H1 (cell line): ENCODE measurements around the gene TDO2. TPM values are rescaled to one million over a fixed set of nuclear protein-coding genes. Genes with fewer than 3 reads are reported as not detected.

Source experiments
- CBX5 ChIP-seq: fragments of 300-800, 300-1000 bp; sonication (generic); IDR thresholded peaks from 2 replicates; pipeline ENCODE4 v1.7.1; 2016; ENCODE audit warnings: antibody characterized with exemption, low read length, low read depth
- CHD1 ChIP-seq: IDR thresholded peaks from 2 replicates; pipeline ENCODE4 v1.6.1; 2012; ENCODE audit warnings: low read depth, low read length, improper control_type of control experiment
- CREB1 ChIP-seq: IDR thresholded peaks from 2 replicates; pipeline ENCODE4 v1.6.1; 2012; ENCODE audit warnings: inconsistent platforms
- KDM5A ChIP-seq: fragments of 200-600 bp; IDR thresholded peaks from 2 replicates; pipeline ENCODE4 v1.7.1; 2012; ENCODE audit warnings: mild to moderate bottlenecking, low read length, inconsistent platforms, mixed read lengths
- RAD21 ChIP-seq, 2 experiments: IDR thresholded peaks in 1 of 2; conservative IDR thresholded peaks in 1 of 2; 2 replicates each; pipeline ENCODE4 v1.6.1; 2011; ENCODE audit warnings: low read depth in 2 of 2, low read length in 2 of 2, improper control_type of control experiment in 1 of 2, inconsistent platforms in 1 of 2, mild to moderate bottlenecking in 1 of 2, moderate library complexity in 1 of 2
- SRF ChIP-seq: IDR thresholded peaks from 2 replicates; pipeline ENCODE4 v1.6.1; 2011; ENCODE audit warnings: mild to moderate bottlenecking, low read depth, low read length, moderate library complexity
- YY1 ChIP-seq: IDR thresholded peaks from 2 replicates; pipeline ENCODE4 v1.6.1; 2011; ENCODE audit warnings: low read depth, mild to moderate bottlenecking, low read length
- polyA plus RNA-seq, 7 experiments: library from polyadenylated mRNA; depleted of rRNA in 3 of 7; stranded (reverse) in 5 of 7; unstranded in 2 of 7; fragments of >200 nt in 5 of 7; fragments of 200-250 nt in 2 of 7; gene quantifications; 1 replicate in 5 of 7; 2 replicates in 1 of 7; 4 replicates in 1 of 7; pipeline versions ENCODE4 v1.2.1 to v1.2.3, GENCODE V29; 2011 to 2013; ENCODE audit warnings: missing spikeins in 2 of 7, mixed read lengths in 2 of 7
- total RNA-seq: library from RNA; stranded (reverse); fragmentation: NEBNext Ultra II Directional; extraction: Animal tissue kit (Norgen Biotek cat#: 25700); gene quantifications from 2 replicates; pipeline ENCODE4 v1.2.1, GENCODE V29; 2021

TDO2 gene
- total and polyA plus RNA-seq, 2 of the 8 experiments (the other 6 are each of a cell fraction or from before 2014, with no cell fraction given) = 0.03 TPM; not detected in 1

- no peak for TF ChIP-seq KDM5A
- TF ChIP-seq YY1 = no peak
- no peak for TF ChIP-seq SRF
- TF ChIP-seq CREB1 = no peak
- no peak for TF ChIP-seq RAD21 (IDR thresholded peaks at IDR 0.05 in 1 of 2, conservative IDR thresholded peaks at IDR 0.05 in 1 of 2; ENCODE audit: low read depth in 2 of 2, low read length in 2 of 2)
- no peak for TF ChIP-seq CHD1
- no peak for TF ChIP-seq CBX5
These were observed 3.2 kb downstream of the TDO2 start (continued) for GRCh38 chr4:155906554-155907247.
